Tibial artery (tissue), 4 donors: ENCODE measurements around the gene RXRA.
A peak's percentile ranks its signal among the peaks of the same experiment; 100 is the strongest.

Experiments
- DNase-seq, 2 donors: peaks; one replicate each; pipeline ENCODE4 v3.0.0-alpha.2; 2019
- H3K27ac ChIP-seq, 2 donors: fragments of 200-600 bp; sonication (generic) in 1 of 2; 1 replicate in 1 of 2; 2 replicates in 1 of 2; pipeline ENCODE4 v1.5.1; 2018 to 2019; ENCODE audit warnings: mild to moderate bottlenecking in 1 of 2
- H3K27me3 ChIP-seq, 2 donors: fragments of 200-600 bp; sonication (generic) in 1 of 2; one replicate each; pipeline versions ENCODE4 v1.5.1 to v1.6.0; 2016 to 2019
- H3K36me3 ChIP-seq, 3 donors: fragments of 200-600 bp; sonication (generic) in 2 of 3; one replicate each; pipeline ENCODE4 v1.5.1; 2016 to 2019; ENCODE audit warnings: mild to moderate bottlenecking in 2 of 3
- H3K4me1 ChIP-seq, 4 donors: fragments of 200-600 bp; sonication (generic) in 2 of 4; 1 replicate in 3 of 4; 2 replicates in 1 of 4; pipeline ENCODE4 v1.5.1; 2016 to 2019
- H3K4me3 ChIP-seq, 2 donors: fragments of 200-600 bp; sonication (generic) in 1 of 2; 1 replicate in 1 of 2; 2 replicates in 1 of 2; pipeline ENCODE4 v1.5.1; 2018 to 2019; ENCODE audit warnings: mild to moderate bottlenecking in 2 of 2
- H3K9me3 ChIP-seq, 3 donors: fragments of 200-600 bp; sonication (generic) in 1 of 3; one replicate each; pipeline ENCODE4 v1.5.1; 2016 to 2019
- CTCF ChIP-seq, 2 experiments: fragments of 200-600 bp in 1 of 2; fragments of 450-650 bp in 1 of 2; IDR thresholded peaks; one replicate each; pipeline ENCODE4 v1.5.1; 2017 to 2019; ENCODE audit warnings: antibody characterized with exemption in 2 of 2, mild to moderate bottlenecking in 1 of 2, moderate library complexity in 1 of 2
- intact Hi-C: fragments of 100-400 bp; cut with DNase I; formaldehyde crosslinking; loops from one replicate; pipeline ENCODE4 v1.15.0; 2023; ENCODE audit warnings: low total_unique reads

Gene RXRA

GRCh38 chr9:134358026-134358661 lies 31.9 kb downstream of the RXRA start:
- Histone ChIP-seq H3K4me1 (peaks cover 0 to 100% (median 59%) of the 10 kb centered on the region in 4 donors), H3K4me3 (no peak overlapping the region), H3K9me3 (no peaks in the 10 kb centered on the region), H3K27ac (peak overlapping the region in 1 of 2 donors; percentile 33), H3K36me3 (no peaks in the 10 kb centered on the region), H3K27me3 (no peaks in the 10 kb centered on the region)
- intact Hi-C loops, result no loop called here
- no peak for TF ChIP-seq CTCF (IDR thresholded peaks at IDR 0.05)
- no peak for DNase-seq

- Histone ChIP-seq H3K9me3 (no peaks in the 10 kb centered on the region), H3K27me3 (no peaks in the 10 kb centered on the region), H3K27ac (peak overlapping the region in 1 of 2 donors; percentile 33), H3K4me3 (no peak overlapping the region), H3K4me1 (peaks cover 0 to 100% (median 55%) of the 10 kb centered on the region in 4 donors), H3K36me3 (no peaks in the 10 kb centered on the region)
- no peak for DNase-seq
- intact Hi-C loops, result no loop called here
- no peak for TF ChIP-seq CTCF (IDR thresholded peaks at IDR 0.05)
Measured at GRCh38 chr9:134358662-134359319, 32.5 kb downstream of the RXRA start.

GRCh38 chr9:134359493-134360179 lies 33.4 kb downstream of the RXRA start:
- H3K27me3 ChIP-seq, result no peaks in the 10 kb centered on the region
- peak overlapping the region in 1 of 2 donors; percentile 67 for H3K27ac ChIP-seq
- peaks cover 0 to 99% (median 54%) of the 10 kb centered on the region in 4 donors for H3K4me1 ChIP-seq
- TF ChIP-seq CTCF (IDR thresholded peaks at IDR 0.05), result no peak
- intact Hi-C loops, result no loop called here
- H3K4me3 ChIP-seq, result no peak overlapping the region
- no peaks in the 10 kb centered on the region for H3K9me3 ChIP-seq
- no peak for DNase-seq
- no peaks in the 10 kb centered on the region for H3K36me3 ChIP-seq

- no peak overlapping the region for H3K4me3 ChIP-seq
- no peaks in the 10 kb centered on the region for H3K27me3 ChIP-seq
- no peak for TF ChIP-seq CTCF (IDR thresholded peaks at IDR 0.05)
- H3K9me3 ChIP-seq, result no peaks in the 10 kb centered on the region
- intact Hi-C loops, result no loop called here
- no peak for DNase-seq
- H3K4me1 ChIP-seq, result peaks cover 0 to 99% (median 58%) of the 10 kb centered on the region in 4 donors
- H3K27ac ChIP-seq, result peak overlapping the region; percentile 67 to 69
- H3K36me3 ChIP-seq, result no peaks in the 10 kb centered on the region
Measured at GRCh38 chr9:134360180-134360759, 34.0 kb downstream of the RXRA start.

GRCh38 chr9:134360897-134361296 lies 34.6 kb downstream of the RXRA start:
- H3K4me1 ChIP-seq, result peaks cover 5 to 99% (median 62%) of the 10 kb centered on the region in 4 donors
- peak; percentile 69 to 89 for DNase-seq

More at GRCh38 chr9:134360897-134361296, 34.6 kb downstream of the RXRA start:
- no peak for TF ChIP-seq CTCF (IDR thresholded peaks at IDR 0.05)
- H3K4me3 ChIP-seq, result no peak overlapping the region
- peak overlapping the region; percentile 67 to 69 for H3K27ac ChIP-seq
- intact Hi-C loops, result no loop called here
- no peaks in the 10 kb centered on the region for H3K36me3 ChIP-seq
- no peaks in the 10 kb centered on the region for H3K9me3 ChIP-seq
- no peaks in the 10 kb centered on the region for H3K27me3 ChIP-seq
